HepG2 (cell line): ENCODE data around the gene OST4. TPM values are rescaled to one million over a fixed set of nuclear protein-coding genes. Genes with fewer than 3 reads are reported as not detected.

Experiments
- AGO2 ChIP-seq: fragments of 200-400 bp; formaldehyde crosslinking; optimal IDR thresholded peaks from 2 replicates; pipeline ENCODE3; 2017; ENCODE audit warnings: mild to moderate bottlenecking, low read depth, low read length, moderate library complexity
- CBX5 ChIP-seq: sonication (generic); formaldehyde crosslinking; IDR thresholded peaks from 2 replicates; pipeline ENCODE4 v1.4.0; 2020; ENCODE audit warnings: missing genetic modification reagents, borderline replicate concordance
- DZIP1 ChIP-seq: sonication (generic); formaldehyde crosslinking; IDR thresholded peaks from 2 replicates; pipeline ENCODE4 v1.5.0; 2020; ENCODE audit warnings: mild to moderate bottlenecking, missing genetic modification reagents
- FOSL2 ChIP-seq: sonication (generic); formaldehyde crosslinking; IDR thresholded peaks from 2 replicates; pipeline ENCODE4 v1.4.0; 2020; ENCODE audit warnings: missing genetic modification reagents
- HCFC1 ChIP-seq: fragments of 150-350 bp; IDR thresholded peaks from 2 replicates; pipeline ENCODE4 v1.6.1; 2014; ENCODE audit warnings: low read depth, low read length
- KDM2A ChIP-seq: sonication (generic); formaldehyde crosslinking; IDR thresholded peaks from 2 replicates; pipeline ENCODE4 v1.4.0; 2020; ENCODE audit warnings: low read depth, missing genetic modification reagents, borderline replicate concordance
- KDM5A ChIP-seq: fragments of 200-600 bp; sonication (generic); IDR thresholded peaks from 2 replicates; pipeline ENCODE4 v1.7.0; 2018; ENCODE audit warnings: antibody characterized with exemption, mild to moderate bottlenecking, low read length, borderline replicate concordance
- KDM5B ChIP-seq: sonication (generic); formaldehyde crosslinking; IDR thresholded peaks from 2 replicates; pipeline ENCODE4 v1.4.0; 2020; ENCODE audit warnings: missing genetic modification reagents, mild to moderate bottlenecking, borderline replicate concordance
- MTA3 ChIP-seq: sonication (generic); formaldehyde crosslinking; IDR thresholded peaks from 2 replicates; pipeline ENCODE4 v1.4.0; 2020; ENCODE audit warnings: missing genetic modification reagents
- PCBP1 ChIP-seq: fragments of 200-400 bp; formaldehyde crosslinking; IDR thresholded peaks from 2 replicates; pipeline ENCODE4 v1.6.1; 2017; ENCODE audit warnings: mild to moderate bottlenecking, low read depth, low read length, borderline replicate concordance
- PITX1 ChIP-seq: sonication (generic); formaldehyde crosslinking; IDR thresholded peaks from 2 replicates; pipeline ENCODE4 v1.5.1; 2020; ENCODE audit warnings: mild to moderate bottlenecking, missing genetic modification reagents
- RAD21 ChIP-seq: fragments of 450-650 bp; formaldehyde crosslinking; IDR thresholded peaks from 2 replicates; pipeline ENCODE4 v1.5.0; 2020; ENCODE audit warnings: mild to moderate bottlenecking
- REPIN1 ChIP-seq: sonication (generic); formaldehyde crosslinking; IDR thresholded peaks from 2 replicates; pipeline ENCODE4 v1.8.0; 2022; ENCODE audit warnings: missing genetic modification reagents, low read depth, mild to moderate bottlenecking, borderline replicate concordance
- ZBTB7A ChIP-seq: sonication (generic); formaldehyde crosslinking; IDR thresholded peaks from 2 replicates; pipeline ENCODE4 v1.8.0; 2022; ENCODE audit warnings: mild to moderate bottlenecking, missing genetic modification reagents
- ZNF253 ChIP-seq: sonication (generic); formaldehyde crosslinking; IDR thresholded peaks from 2 replicates; pipeline ENCODE4 v1.8.0; 2022; ENCODE audit warnings: mild to moderate bottlenecking, missing genetic modification reagents, borderline replicate concordance
- ZNF326 ChIP-seq: sonication (generic); formaldehyde crosslinking; IDR thresholded peaks from 2 replicates; pipeline ENCODE4 v1.4.0; 2020; ENCODE audit warnings: missing genetic modification reagents, borderline replicate concordance
- ZNF335 ChIP-seq: sonication (generic); formaldehyde crosslinking; IDR thresholded peaks from 2 replicates; pipeline ENCODE4 v1.4.0; 2020; ENCODE audit warnings: missing genetic modification reagents
- ZNF354B ChIP-seq: sonication (generic); formaldehyde crosslinking; IDR thresholded peaks from 2 replicates; pipeline ENCODE4 v1.8.0; 2022; ENCODE audit warnings: mild to moderate bottlenecking, missing genetic modification reagents
- ZNF572 ChIP-seq: sonication (generic); formaldehyde crosslinking; IDR thresholded peaks from 2 replicates; pipeline ENCODE4 v1.5.1; 2020; ENCODE audit warnings: mild to moderate bottlenecking, missing genetic modification reagents
- ZNF616 ChIP-seq: sonication (generic); formaldehyde crosslinking; IDR thresholded peaks from 2 replicates; pipeline ENCODE4 v1.5.0; 2020; ENCODE audit warnings: low read depth, mild to moderate bottlenecking, missing genetic modification reagents
- ZNF784 ChIP-seq: sonication (generic); formaldehyde crosslinking; IDR thresholded peaks from 2 replicates; pipeline ENCODE4 v1.5.1; 2020; ENCODE audit warnings: missing genetic modification reagents, mild to moderate bottlenecking, borderline replicate concordance
- polyA plus RNA-seq, 8 experiments: library from polyadenylated mRNA; depleted of rRNA in 3 of 8; stranded (reverse) in 7 of 8; unstranded in 1 of 8; fragments of >200 nt; fragmentation: Illumina TruSeq in 4 of 8; extraction: Trizol in 4 of 8; gene quantifications; 2 replicates each; pipeline versions ENCODE4 v1.2.1 to v1.2.3, GENCODE V29; 2011 to 2016; ENCODE audit warnings: low read depth in 4 of 8, missing spikeins in 1 of 8, mixed read lengths in 1 of 8; ENCODE audit not compliant: insufficient read depth in 1 of 8
- total RNA-seq, 5 experiments: library from RNA; depleted of rRNA; stranded (reverse); fragments of >200 nt; fragmentation: Illumina TruSeq; extraction: Trizol; gene quantifications; 2 replicates each; pipeline ENCODE4 v1.2.3, GENCODE V29; 2016; ENCODE audit warnings: low read depth in 1 of 5
- TF ChIP-seq, protein P1 (sequence below): sonication (generic); formaldehyde crosslinking; IDR thresholded peaks from 2 replicates; pipeline ENCODE4 v1.5.1; 2020; ENCODE audit warnings: mild to moderate bottlenecking, missing genetic modification reagents, moderate library complexity

OST4 gene
- total and polyA plus RNA-seq, 2 of the 13 experiments (the other 11 are each of a cell fraction or from before 2014, with no cell fraction given): 498 to 584 TPM

- TF ChIP-seq, protein P1, sequence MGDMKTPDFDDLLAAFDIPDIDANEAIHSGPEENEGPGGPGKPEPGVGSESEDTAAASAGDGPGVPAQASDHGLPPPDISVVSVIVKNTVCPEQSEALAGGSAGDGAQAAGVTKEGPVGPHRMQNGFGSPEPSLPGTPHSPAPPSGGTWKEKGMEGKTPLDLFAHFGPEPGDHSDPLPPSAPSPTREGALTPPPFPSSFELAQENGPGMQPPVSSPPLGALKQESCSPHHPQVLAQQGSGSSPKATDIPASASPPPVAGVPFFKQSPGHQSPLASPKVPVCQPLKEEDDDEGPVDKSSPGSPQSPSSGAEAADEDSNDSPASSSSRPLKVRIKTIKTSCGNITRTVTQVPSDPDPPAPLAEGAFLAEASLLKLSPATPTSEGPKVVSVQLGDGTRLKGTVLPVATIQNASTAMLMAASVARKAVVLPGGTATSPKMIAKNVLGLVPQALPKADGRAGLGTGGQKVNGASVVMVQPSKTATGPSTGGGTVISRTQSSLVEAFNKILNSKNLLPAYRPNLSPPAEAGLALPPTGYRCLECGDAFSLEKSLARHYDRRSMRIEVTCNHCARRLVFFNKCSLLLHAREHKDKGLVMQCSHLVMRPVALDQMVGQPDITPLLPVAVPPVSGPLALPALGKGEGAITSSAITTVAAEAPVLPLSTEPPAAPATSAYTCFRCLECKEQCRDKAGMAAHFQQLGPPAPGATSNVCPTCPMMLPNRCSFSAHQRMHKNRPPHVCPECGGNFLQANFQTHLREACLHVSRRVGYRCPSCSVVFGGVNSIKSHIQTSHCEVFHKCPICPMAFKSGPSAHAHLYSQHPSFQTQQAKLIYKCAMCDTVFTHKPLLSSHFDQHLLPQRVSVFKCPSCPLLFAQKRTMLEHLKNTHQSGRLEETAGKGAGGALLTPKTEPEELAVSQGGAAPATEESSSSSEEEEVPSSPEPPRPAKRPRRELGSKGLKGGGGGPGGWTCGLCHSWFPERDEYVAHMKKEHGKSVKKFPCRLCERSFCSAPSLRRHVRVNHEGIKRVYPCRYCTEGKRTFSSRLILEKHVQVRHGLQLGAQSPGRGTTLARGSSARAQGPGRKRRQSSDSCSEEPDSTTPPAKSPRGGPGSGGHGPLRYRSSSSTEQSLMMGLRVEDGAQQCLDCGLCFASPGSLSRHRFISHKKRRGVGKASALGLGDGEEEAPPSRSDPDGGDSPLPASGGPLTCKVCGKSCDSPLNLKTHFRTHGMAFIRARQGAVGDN (CRISPR knock-in tag): peak; percentile 31; the same call in 1 of the 2 replicates
- TF ChIP-seq FOSL2 (CRISPR knock-in tag) (0 out of 2 replicates have a peak, but pooled peaks have one; percentile 16), ZNF354B (CRISPR knock-in tag) (0 out of 2 replicates have a peak, but pooled peaks have one; percentile 2), AGO2 (peak; percentile 87), ZBTB7A (CRISPR knock-in tag) (peak; percentile 60; the same call in 1 of the 2 replicates), REPIN1 (CRISPR knock-in tag) (no peak), ZNF253 (CRISPR knock-in tag) (0 out of 2 replicates have a peak, but pooled peaks have one; percentile 47), ZNF326 (CRISPR knock-in tag) (peak; percentile 75; the same call in 1 of the 2 replicates), ZNF335 (no peak), PCBP1 (0 out of 2 replicates have a peak, but pooled peaks have one; percentile 5), KDM5A (peak; percentile 88), ZNF572 (CRISPR knock-in tag) (peak; percentile 38; the same call in 1 of the 2 replicates), KDM5B (0 out of 2 replicates have a peak, but pooled peaks have one; percentile 5), MTA3 (CRISPR knock-in tag) (peak; percentile 31; the same call in 1 of the 2 replicates), ZNF784 (CRISPR knock-in tag) (no peak), ZNF616 (CRISPR knock-in tag) (0 out of 2 replicates have a peak, but pooled peaks have one; percentile 1), HCFC1 (no peak), PITX1 (CRISPR knock-in tag) (no peak), CBX5 (no peak), RAD21 (CRISPR knock-in tag) (0 out of 2 replicates have a peak, but pooled peaks have one; percentile 7), KDM2A (CRISPR knock-in tag) (peak; percentile 67; the same call in 1 of the 2 replicates), DZIP1 (no peak)
- TF ChIP-seq, all 625 proteins: peak for 29
Observed at GRCh38 chr2:27051902-27052645, 19.4 kb downstream of the OST4 start (continued).
